Endothelial cell (in vitro differentiated cells): ENCODE results near the gene JPT1. TPM values are rescaled to one million over a fixed set of nuclear protein-coding genes. Genes with fewer than 3 reads are reported as not detected.

ENCODE experiments used
- DNase-seq: peaks from one replicate; pipeline ENCODE4 v3.0.0; 2021; ENCODE audit warnings: low spot score
- H3K27ac Mint-ChIP-seq: one replicate; pipeline ENCODE4 v1.8.0; 2021; ENCODE audit warnings: mixed read lengths, inconsistent platforms; ENCODE audit not compliant: unreplicated experiment
- H3K27me3 Mint-ChIP-seq: one replicate; pipeline ENCODE4 v1.8.0; 2021; ENCODE audit warnings: mild to moderate bottlenecking, moderate library complexity, mixed read lengths, inconsistent platforms; ENCODE audit not compliant: unreplicated experiment
- H3K36me3 Mint-ChIP-seq: one replicate; pipeline ENCODE4 v1.8.0; 2021; ENCODE audit warnings: mild to moderate bottlenecking, low read depth, mixed read lengths, inconsistent platforms; ENCODE audit not compliant: unreplicated experiment
- H3K4me1 Mint-ChIP-seq: one replicate; pipeline ENCODE4 v1.8.0; 2021; ENCODE audit warnings: mild to moderate bottlenecking, mixed read lengths, inconsistent platforms; ENCODE audit not compliant: unreplicated experiment
- H3K4me3 Mint-ChIP-seq: one replicate; pipeline ENCODE4 v1.8.0; 2021; ENCODE audit warnings: mild to moderate bottlenecking, mixed read lengths, inconsistent platforms; ENCODE audit not compliant: unreplicated experiment
- H3K9me3 Mint-ChIP-seq: one replicate; pipeline ENCODE4 v1.8.0; 2021; ENCODE audit warnings: mixed read lengths, inconsistent platforms; ENCODE audit not compliant: unreplicated experiment
- total RNA-seq: library from RNA; stranded (reverse); fragmentation: NEBNext Ultra II Directional; extraction: Animal tissue kit (Norgen Biotek cat#: 25700); gene quantifications from one replicate; pipeline ENCODE4 v1.2.1, GENCODE V29; 2021; ENCODE audit not compliant: unreplicated experiment
- TF ChIP-seq, protein P1 (sequence below): fragments of 200-600 bp; sonication (generic); IDR thresholded peaks from one replicate; pipeline ENCODE4 v1.5.0; 2021; ENCODE audit warnings: antibody characterized with exemption; ENCODE audit not compliant: unreplicated experiment

JPT1 gene
- total RNA-seq, 1 donor from 2014 or later = 115 TPM

- H3K4me3 Mint-ChIP-seq = peak within 1 kb of the TSS; percentile 95
- peaks cover 59% of the 10 kb centered on the region for H3K4me1 Mint-ChIP-seq
- no peaks in the 10 kb centered on the region for H3K9me3 Mint-ChIP-seq
- DNase-seq = peak; percentile 89
- TF ChIP-seq, protein P1, sequence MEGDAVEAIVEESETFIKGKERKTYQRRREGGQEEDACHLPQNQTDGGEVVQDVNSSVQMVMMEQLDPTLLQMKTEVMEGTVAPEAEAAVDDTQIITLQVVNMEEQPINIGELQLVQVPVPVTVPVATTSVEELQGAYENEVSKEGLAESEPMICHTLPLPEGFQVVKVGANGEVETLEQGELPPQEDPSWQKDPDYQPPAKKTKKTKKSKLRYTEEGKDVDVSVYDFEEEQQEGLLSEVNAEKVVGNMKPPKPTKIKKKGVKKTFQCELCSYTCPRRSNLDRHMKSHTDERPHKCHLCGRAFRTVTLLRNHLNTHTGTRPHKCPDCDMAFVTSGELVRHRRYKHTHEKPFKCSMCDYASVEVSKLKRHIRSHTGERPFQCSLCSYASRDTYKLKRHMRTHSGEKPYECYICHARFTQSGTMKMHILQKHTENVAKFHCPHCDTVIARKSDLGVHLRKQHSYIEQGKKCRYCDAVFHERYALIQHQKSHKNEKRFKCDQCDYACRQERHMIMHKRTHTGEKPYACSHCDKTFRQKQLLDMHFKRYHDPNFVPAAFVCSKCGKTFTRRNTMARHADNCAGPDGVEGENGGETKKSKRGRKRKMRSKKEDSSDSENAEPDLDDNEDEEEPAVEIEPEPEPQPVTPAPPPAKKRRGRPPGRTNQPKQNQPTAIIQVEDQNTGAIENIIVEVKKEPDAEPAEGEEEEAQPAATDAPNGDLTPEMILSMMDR = no peak
- H3K36me3 Mint-ChIP-seq = peaks cover 21% of the 10 kb centered on the region
- peak within 1 kb of the TSS; percentile 30 for H3K27ac Mint-ChIP-seq
- H3K27me3 Mint-ChIP-seq = peaks cover 10% of the 10 kb centered on the region
Observed at GRCh38 chr17:75109407-75110233, 44.7 kb downstream of the JPT1 start, which contains the start of gene ARMC7. TSS of gene ARMC7 (plus strand) at chr17:75109969. CDS start at chr17:75110289, 320 bp downstream.

DNA sequence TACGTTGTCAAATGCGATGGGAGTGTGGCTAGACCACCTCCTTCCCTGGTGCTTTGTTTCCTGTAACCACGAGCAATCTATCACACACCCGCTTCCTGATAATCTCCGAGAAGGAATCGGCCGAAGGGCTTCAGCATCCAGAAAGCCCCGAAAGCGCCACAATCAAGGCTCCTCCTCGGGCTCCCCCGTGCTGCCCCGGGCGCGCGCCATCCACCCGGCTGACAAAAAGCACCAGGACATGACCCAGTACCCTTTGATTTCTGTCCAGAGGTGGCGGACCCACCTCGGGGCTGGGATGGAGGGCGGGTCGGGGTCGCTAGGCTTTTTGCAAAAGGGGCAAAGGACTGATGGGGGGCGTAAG lies 45.3 kb downstream of the JPT1 start:
- no peaks in the 10 kb centered on the region for H3K9me3 Mint-ChIP-seq
- peaks cover 18% of the 10 kb centered on the region for H3K36me3 Mint-ChIP-seq
- H3K27me3 Mint-ChIP-seq = peaks cover 10% of the 10 kb centered on the region
- TF ChIP-seq, protein P1 = no peak
- DNase-seq = no peak
- H3K4me3 Mint-ChIP-seq = peak overlapping the region; percentile 48
- H3K4me1 Mint-ChIP-seq = peaks cover 55% of the 10 kb centered on the region
- H3K27ac Mint-ChIP-seq = peak overlapping the region; percentile 25

DNA sequence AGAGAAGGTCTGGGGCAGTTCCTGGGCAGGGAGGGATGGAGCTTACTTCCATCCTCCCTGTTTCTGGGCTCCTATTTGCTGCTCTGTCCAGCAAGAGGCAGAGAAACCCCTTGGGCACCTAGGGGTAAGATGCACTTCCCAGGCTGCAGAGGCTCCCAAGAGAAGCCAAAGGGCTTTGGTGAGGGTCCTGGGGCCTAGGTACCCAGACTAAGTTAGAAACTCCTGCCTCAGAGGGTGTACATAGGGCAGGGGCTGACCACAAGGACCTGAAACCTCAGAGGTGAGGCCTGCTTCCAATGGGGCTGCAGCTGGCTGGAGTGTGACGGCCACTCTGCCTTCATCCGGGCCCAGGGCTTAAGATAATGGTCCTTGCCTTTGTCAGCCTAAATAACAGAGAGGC lies 46.1 kb downstream of the JPT1 start:
- Mint-ChIP-seq H3K4me1 (peaks cover 55% of the 10 kb centered on the region), H3K36me3 (peaks cover 18% of the 10 kb centered on the region), H3K9me3 (no peaks in the 10 kb centered on the region), H3K27ac (no peak overlapping the region), H3K4me3 (peak overlapping the region; percentile 48), H3K27me3 (peaks cover 9% of the 10 kb centered on the region)
- TF ChIP-seq, protein P1 = no peak
- DNase-seq = no peak

- peak overlapping the region; percentile 97 for H3K27ac Mint-ChIP-seq
- DNase-seq = peak; percentile 83
- H3K36me3 Mint-ChIP-seq = peaks cover 9% of the 10 kb centered on the region
- no peaks in the 10 kb centered on the region for H3K9me3 Mint-ChIP-seq
- H3K4me1 Mint-ChIP-seq = peaks cover 52% of the 10 kb centered on the region
- H3K27me3 Mint-ChIP-seq = peaks cover 7% of the 10 kb centered on the region
- peak overlapping the region; percentile 79 for H3K4me3 Mint-ChIP-seq
- TF ChIP-seq, protein P1 = peak; percentile 89
Observed at GRCh38 chr17:75105126-75106080, 48.9 kb downstream of the JPT1 start.
